ENCODE measurements around the gene SPRR5. TPM values are rescaled to one million over a fixed set of nuclear protein-coding genes. Genes with fewer than 3 reads are reported as not detected.

Gene SPRR5
- polyA plus RNA-seq, 1 of the 3 experiments (the other 2 are of a cell fraction): not detected

GRCh38 chr1:152996633-152997400 lies 49.8 kb downstream of the SPRR5 start:
- CTCF ChIA-PET: interaction anchor here (0.7 kb wide), 1 partner anchor 61 kb away, joined by 3 read pairs; no protein-coding TSS in a partner anchor

GRCh38 chr1:152997901-152998300 lies 50.9 kb downstream of the SPRR5 start:
- ChIA-PET POLR2A (no interaction called here), CTCF (no interaction called here)
- H3K36me3 ChIP-seq (replicated peaks in 1 of 2; ENCODE audit: control insufficient read depth in 1 of 2, insufficient read depth in 2 of 2, low read length in 1 of 2): no peaks in the 10 kb centered on the region
- no peaks in the 10 kb centered on the region for H3K9me3 ChIP-seq
- H3K27ac ChIP-seq (ENCODE audit: low read depth in 2 of 2, low read length in 1 of 2): no peak overlapping the region
- TF ChIP-seq YY1 (IDR thresholded peaks at IDR 0.05; ENCODE audit: low read depth): no peak
- no peak for TF ChIP-seq FOSL2 (IDR thresholded peaks at IDR 0.05; ENCODE audit: borderline replicate concordance, low read depth)
- no peak for TF ChIP-seq RXRA (IDR thresholded peaks at IDR 0.05; ENCODE audit: borderline replicate concordance, low read depth)
- no peak for TF ChIP-seq TCF12 (IDR thresholded peaks at IDR 0.05)
- TF ChIP-seq, protein P1, sequence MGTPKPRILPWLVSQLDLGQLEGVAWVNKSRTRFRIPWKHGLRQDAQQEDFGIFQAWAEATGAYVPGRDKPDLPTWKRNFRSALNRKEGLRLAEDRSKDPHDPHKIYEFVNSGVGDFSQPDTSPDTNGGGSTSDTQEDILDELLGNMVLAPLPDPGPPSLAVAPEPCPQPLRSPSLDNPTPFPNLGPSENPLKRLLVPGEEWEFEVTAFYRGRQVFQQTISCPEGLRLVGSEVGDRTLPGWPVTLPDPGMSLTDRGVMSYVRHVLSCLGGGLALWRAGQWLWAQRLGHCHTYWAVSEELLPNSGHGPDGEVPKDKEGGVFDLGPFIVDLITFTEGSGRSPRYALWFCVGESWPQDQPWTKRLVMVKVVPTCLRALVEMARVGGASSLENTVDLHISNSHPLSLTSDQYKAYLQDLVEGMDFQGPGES (IDR thresholded peaks at IDR 0.05; ENCODE audit: low read depth, low read length): no peak
- no peaks in the 10 kb centered on the region for H3F3A ChIP-seq (replicated peaks; ENCODE audit: insufficient read depth)
- H3K4me3 ChIP-seq (ENCODE audit: low read depth in 2 of 2, low read length in 1 of 2): no peak overlapping the region
- no peaks in the 10 kb centered on the region for H4K20me1 ChIP-seq (ENCODE audit: insufficient read depth)
- H3K4me2 ChIP-seq: no peak overlapping the region
- H3K4me1 ChIP-seq (ENCODE audit: control insufficient read depth in 1 of 2, insufficient read depth in 2 of 2, low read depth in 1 of 2, low read length in 1 of 2): no peaks in the 10 kb centered on the region
- no peak overlapping the region for H3K9ac ChIP-seq
- no peak overlapping the region for H2AFZ ChIP-seq (ENCODE audit: low read depth)
- 4% methylated on average over 7 of the region's 7 CpGs for WGBS (ENCODE audit: low lambda C conversion rate)
- no peak for DNase-seq
- H3K79me2 ChIP-seq (ENCODE audit: insufficient read depth): no peaks in the 10 kb centered on the region
- H3K9me2 ChIP-seq: no peaks in the 10 kb centered on the region
- peaks cover 4% of the 10 kb centered on the region; the same call in 1 of the 2 replicates for H3K27me3 ChIP-seq (ENCODE audit: insufficient read depth)

More at GRCh38 chr1:152996633-152997400, 49.8 kb downstream of the SPRR5 start:
- TF ChIP-seq USF2 (IDR thresholded peaks at IDR 0.05; ENCODE audit: borderline replicate concordance, low read depth, low read length) (no peak), RXRA (IDR thresholded peaks at IDR 0.05; ENCODE audit: borderline replicate concordance, low read depth) (no peak), NFIC (IDR thresholded peaks at IDR 0.05; ENCODE audit: borderline replicate concordance) (no peak), YY1 (IDR thresholded peaks at IDR 0.05; ENCODE audit: low read depth) (no peak), EP300 (IDR thresholded peaks at IDR 0.05; ENCODE audit: borderline replicate concordance in 1 of 2, low read depth in 1 of 2, low read length in 1 of 2) (no peak), ELF1 (IDR thresholded peaks at IDR 0.05) (no peak), JUND (IDR thresholded peaks at IDR 0.05) (no peak)
- Histone ChIP-seq H3K27ac (ENCODE audit: low read depth in 2 of 2, low read length in 1 of 2) (no peak overlapping the region), H3F3A (replicated peaks; ENCODE audit: insufficient read depth) (no peaks in the 10 kb centered on the region), H3K4me3 (ENCODE audit: low read depth in 2 of 2, low read length in 1 of 2) (no peak overlapping the region), H3K36me3 (replicated peaks in 1 of 2; ENCODE audit: control insufficient read depth in 1 of 2, insufficient read depth in 2 of 2, low read length in 1 of 2) (no peaks in the 10 kb centered on the region), H3K9me2 (no peaks in the 10 kb centered on the region), H3K9ac (no peak overlapping the region), H3K79me2 (ENCODE audit: insufficient read depth) (no peaks in the 10 kb centered on the region), H2AFZ (ENCODE audit: low read depth) (no peak overlapping the region), H3K4me1 (ENCODE audit: control insufficient read depth in 1 of 2, insufficient read depth in 2 of 2, low read depth in 1 of 2, low read length in 1 of 2) (no peaks in the 10 kb centered on the region), H4K20me1 (ENCODE audit: insufficient read depth) (no peaks in the 10 kb centered on the region), H3K9me3 (no peaks in the 10 kb centered on the region), H3K4me2 (no peak overlapping the region), H3K27me3 (ENCODE audit: insufficient read depth) (peaks cover 6% of the 10 kb centered on the region; the same call in 1 of the 2 replicates)
- 2% methylated on average over 5 of the region's 5 CpGs for WGBS (ENCODE audit: low lambda C conversion rate)
- no peak for DNase-seq
- POLR2A ChIA-PET: no interaction called here
